Endodermal cell (in vitro differentiated cells): Measurements from ENCODE around the gene DOCK10. TPM values are rescaled to one million over a fixed set of nuclear protein-coding genes. Genes with fewer than 3 reads are reported as not detected.

Source experiments
- DNase-seq: peaks from one replicate; pipeline ENCODE4 v3.0.0-alpha.2; 2017
- H3K27ac ChIP-seq: 2 replicates; pipeline ENCODE4 v1.5.1; 2013; ENCODE audit warnings: mild to moderate bottlenecking, low read depth, low read length, moderate library complexity
- H3K27me3 ChIP-seq: 2 replicates; pipeline ENCODE4 v1.6.1; 2013; ENCODE audit warnings: mild to moderate bottlenecking, low read length, moderate library complexity; ENCODE audit not compliant: insufficient read depth, control insufficient read depth, poor library complexity, severe bottlenecking
- H3K36me3 ChIP-seq: 2 replicates; pipeline ENCODE4 v1.7.0; 2013; ENCODE audit warnings: mild to moderate bottlenecking, low read length, moderate library complexity; ENCODE audit not compliant: control insufficient read depth, insufficient read depth
- H3K4me1 ChIP-seq: one replicate; pipeline ENCODE4 v1.7.0; 2013; ENCODE audit warnings: low read length; ENCODE audit not compliant: control insufficient read depth, insufficient read depth
- H3K4me3 ChIP-seq: 2 replicates; pipeline ENCODE4 v1.5.1; 2013; ENCODE audit warnings: mild to moderate bottlenecking, low read length, moderate library complexity
- H3K9ac ChIP-seq: 2 replicates; pipeline ENCODE4 v1.6.1; 2013; ENCODE audit warnings: mild to moderate bottlenecking, low read length, moderate library complexity; ENCODE audit not compliant: poor library complexity, severe bottlenecking; ENCODE audit errors: extremely low read depth
- H3K9me3 ChIP-seq: 2 replicates; pipeline ENCODE4 v1.6.1; 2013; ENCODE audit warnings: mild to moderate bottlenecking, low read length, moderate library complexity; ENCODE audit not compliant: control insufficient read depth
- H3K27ac Mint-ChIP-seq: 2 replicates; pipeline ENCODE4 v1.8.0; 2020; ENCODE audit warnings: mixed read lengths
- H3K27me3 Mint-ChIP-seq: 2 replicates; pipeline ENCODE4 v1.8.0; 2021; ENCODE audit warnings: mild to moderate bottlenecking, mixed read lengths; ENCODE audit not compliant: insufficient read depth
- H3K36me3 Mint-ChIP-seq: 2 replicates; pipeline ENCODE4 v1.8.0; 2020; ENCODE audit warnings: low read depth, mixed read lengths
- H3K4me1 Mint-ChIP-seq: 2 replicates; pipeline ENCODE4 v1.8.0; 2020; ENCODE audit warnings: mixed read lengths
- H3K4me3 Mint-ChIP-seq: 2 replicates; pipeline ENCODE4 v1.8.0; 2020; ENCODE audit warnings: mild to moderate bottlenecking, moderate library complexity, mixed read lengths
- H3K9me3 Mint-ChIP-seq: 2 replicates; pipeline ENCODE4 v1.8.0; 2020; ENCODE audit warnings: mild to moderate bottlenecking, mixed read lengths
- CTCF ChIP-seq: fragments of 200-600 bp; sonication (generic); conservative IDR thresholded peaks from 2 replicates; pipeline ENCODE4 v1.5.0; 2021; ENCODE audit warnings: antibody characterized with exemption, mild to moderate bottlenecking
- WGBS, 2 experiments: methylation state at CpG; one replicate each; pipeline versions ENCODE4 v1.1.5 to v1.1.7; 2013; ENCODE audit warnings: missing lambda C conversion rate in 2 of 2, mixed read lengths in 1 of 2; ENCODE audit not compliant: insufficient coverage in 1 of 2, insufficient read length in 1 of 2; 5-methylcytosine and 5-hydroxymethylcytosine counted together
- total RNA-seq, 2 donors: library from RNA; stranded (reverse); fragmentation: NEBNext Ultra II Directional in 1 of 2; extraction: Animal tissue kit (Norgen Biotek cat#: 25700) in 1 of 2; gene quantifications; 2 replicates in 1 of 2; 3 replicates in 1 of 2; pipeline ENCODE4 v1.2.1, GENCODE V29; 2021

Gene DOCK10
- total RNA-seq, 2 donors from 2014 or later, result 0.44 to 1.4 TPM

GRCh38 chr2:224883700-224884099 lies 158.6 kb downstream of the DOCK10 start:
- H3K27ac Mint-ChIP-seq, result no peak overlapping the region
- no peak for TF ChIP-seq CTCF
- H3K27me3 Mint-ChIP-seq, result no peaks in the 10 kb centered on the region
- Histone ChIP-seq H3K27ac (no peak overlapping the region), H3K27me3 (no peaks in the 10 kb centered on the region), H3K9ac (no peak overlapping the region), H3K9me3 (no peaks in the 10 kb centered on the region), H3K36me3 (no peaks in the 10 kb centered on the region), H3K4me3 (no peak overlapping the region), H3K4me1 (no peaks in the 10 kb centered on the region)
- 83% methylated on average over 1 of the region's 1 CpG; no CpG with 5 or more reads in 1 of the 2 experiments for WGBS, 2 experiments
- DNase-seq, result no peak
- H3K36me3 Mint-ChIP-seq, result no peaks in the 10 kb centered on the region
- H3K4me3 Mint-ChIP-seq, result no peak overlapping the region
- no peaks in the 10 kb centered on the region for H3K4me1 Mint-ChIP-seq
- no peaks in the 10 kb centered on the region for H3K9me3 Mint-ChIP-seq

- DNase-seq, result no peak
- no peaks in the 10 kb centered on the region for H3K9me3 Mint-ChIP-seq
- no peaks in the 10 kb centered on the region for H3K36me3 ChIP-seq
- no peaks in the 10 kb centered on the region for H3K27me3 ChIP-seq
- no peak overlapping the region for H3K9ac ChIP-seq
- no peak overlapping the region for H3K4me3 Mint-ChIP-seq
- no peaks in the 10 kb centered on the region for H3K4me1 Mint-ChIP-seq
- TF ChIP-seq CTCF, result no peak
- H3K4me1 ChIP-seq, result no peaks in the 10 kb centered on the region
- H3K27ac Mint-ChIP-seq, result no peak overlapping the region
- 97% methylated on average over 4 of the region's 6 CpGs; no CpG with 5 or more reads in 1 of the 2 experiments for WGBS, 2 experiments
- H3K4me3 ChIP-seq, result no peak overlapping the region
- no peaks in the 10 kb centered on the region for H3K36me3 Mint-ChIP-seq
- no peaks in the 10 kb centered on the region for H3K9me3 ChIP-seq
- H3K27ac ChIP-seq, result no peak overlapping the region
- H3K27me3 Mint-ChIP-seq, result no peaks in the 10 kb centered on the region
These were observed 159.1 kb downstream of the DOCK10 start for GRCh38 chr2:224883172-224883516.

- TF ChIP-seq CTCF, result no peak
- no peaks in the 10 kb centered on the region for H3K4me1 Mint-ChIP-seq
- H3K27ac Mint-ChIP-seq, result no peak overlapping the region
- DNase-seq, result no peak
- WGBS, 2 experiments, result 93 to 95% methylated on average over 2 to 4 of the region's 4 CpGs
- Histone ChIP-seq H3K27ac (no peak overlapping the region), H3K9me3 (no peaks in the 10 kb centered on the region), H3K4me1 (no peaks in the 10 kb centered on the region), H3K4me3 (no peak overlapping the region), H3K36me3 (no peaks in the 10 kb centered on the region), H3K9ac (no peak overlapping the region), H3K27me3 (no peaks in the 10 kb centered on the region)
- no peaks in the 10 kb centered on the region for H3K9me3 Mint-ChIP-seq
- H3K4me3 Mint-ChIP-seq, result no peak overlapping the region
- H3K36me3 Mint-ChIP-seq, result no peaks in the 10 kb centered on the region
- H3K27me3 Mint-ChIP-seq, result no peaks in the 10 kb centered on the region
These were observed 159.7 kb downstream of the DOCK10 start for GRCh38 chr2:224882291-224883171.
